ENCODE measurements around the gene EEF1AKMT2.

Gene EEF1AKMT2

DNA sequence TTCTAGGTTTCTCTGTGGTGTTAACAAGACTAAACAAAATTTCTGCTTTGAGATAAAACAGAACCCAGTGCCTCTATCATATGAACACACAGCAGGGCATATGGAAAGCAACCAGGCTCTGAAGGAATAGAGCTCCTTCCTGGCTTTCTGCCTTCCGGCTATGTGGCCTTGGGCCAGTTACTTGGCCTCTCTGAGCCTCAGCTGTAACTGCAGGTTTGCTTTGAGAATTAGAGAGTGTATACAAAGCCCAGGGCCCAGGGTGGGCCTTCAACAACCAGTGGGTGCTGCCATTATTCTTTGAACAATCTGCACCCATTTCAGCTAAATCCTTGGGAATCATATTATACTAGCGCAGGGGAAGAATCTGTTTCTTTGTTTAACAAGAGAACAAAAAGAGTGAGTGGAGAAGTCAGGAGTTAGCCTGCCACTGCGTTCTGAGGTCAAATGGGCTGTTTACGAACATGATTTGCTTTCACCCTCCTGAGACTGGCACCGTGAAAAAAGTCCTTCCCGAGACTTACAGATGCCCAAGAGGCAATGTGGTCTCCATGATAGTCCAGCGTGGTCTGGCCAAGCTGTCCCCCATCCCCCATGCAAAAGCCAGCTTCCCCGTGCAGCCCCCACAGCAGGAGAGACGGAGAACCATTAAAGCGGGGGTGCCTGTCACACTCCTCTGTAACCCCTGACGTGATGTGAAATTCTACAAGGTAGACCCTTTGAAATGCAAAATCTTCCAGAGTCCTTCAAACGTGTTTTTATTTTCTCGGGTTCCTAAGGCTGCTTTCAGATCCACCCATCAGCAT, 52.4 kb downstream of the EEF1AKMT2 start:
- H3K27me3 ChIP-seq (ENCODE audit: low read depth) = no peaks in the 10 kb centered on the region
- no peak overlapping the region for H3K4me3 ChIP-seq
- no peaks in the 10 kb centered on the region for H3K36me3 ChIP-seq (replicated peaks)
- in situ Hi-C loops (cut with MboI; ENCODE audit: low sequenced_read_pairs) = no loop called here
- peaks cover 28% of the 10 kb centered on the region for H3K4me1 ChIP-seq
- DNase-seq (ENCODE audit: low spot score in 2 of 2) = peak; percentile 73 to 75
- H3K9me3 ChIP-seq = no peaks in the 10 kb centered on the region

DNA sequence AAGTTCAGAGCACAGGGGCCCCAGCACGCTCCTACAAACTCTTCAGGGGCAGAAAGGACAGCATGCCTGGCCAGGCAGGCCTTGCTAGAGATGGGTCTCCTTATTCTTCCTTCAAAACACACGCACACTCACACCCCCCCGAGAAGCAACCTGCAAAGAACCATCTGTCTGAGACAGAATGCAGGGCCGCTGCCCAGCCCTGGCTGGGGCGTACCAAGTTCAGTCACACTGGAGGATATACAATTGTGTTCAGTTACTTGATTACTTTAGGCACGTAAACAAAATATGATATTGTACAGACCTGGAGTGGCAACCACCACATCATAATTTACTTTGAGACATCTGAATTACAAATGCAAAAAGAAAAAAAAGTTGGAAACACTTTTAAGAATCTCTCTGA, 53.2 kb downstream of the EEF1AKMT2 start:
- Histone ChIP-seq H3K36me3 (replicated peaks) (peaks cover 6% of the 10 kb centered on the region; the same call in 1 of the 2 replicates), H3K4me3 (no peak overlapping the region), H3K27me3 (ENCODE audit: low read depth) (no peaks in the 10 kb centered on the region), H3K9me3 (no peaks in the 10 kb centered on the region), H3K4me1 (peaks cover 28% of the 10 kb centered on the region)
- DNase-seq (ENCODE audit: low spot score in 2 of 2) = no peak
- in situ Hi-C loops (cut with MboI; ENCODE audit: low sequenced_read_pairs) = no loop called here

DNA sequence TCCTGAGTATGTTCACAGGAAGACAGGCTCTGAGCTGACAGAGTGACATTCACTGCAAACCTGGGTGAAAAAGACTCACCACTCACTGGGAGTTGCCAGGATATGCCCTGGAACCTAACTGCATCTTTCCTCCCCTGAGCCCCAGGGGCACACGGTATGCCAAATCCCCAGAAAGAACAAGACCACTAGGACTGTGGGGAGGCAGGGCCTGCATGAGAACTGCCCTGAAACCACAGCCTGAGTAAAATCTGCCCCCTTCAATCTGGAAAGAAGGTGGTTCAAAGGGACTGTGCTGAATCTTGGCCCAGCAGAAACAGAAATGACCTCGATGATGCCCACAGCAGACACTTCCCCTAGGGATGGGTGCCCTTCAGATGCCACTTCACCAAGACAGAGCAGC, 54.0 kb downstream of the EEF1AKMT2 start:
- Histone ChIP-seq H3K27me3 (ENCODE audit: low read depth) (no peaks in the 10 kb centered on the region), H3K4me3 (no peak overlapping the region), H3K4me1 (peaks cover 28% of the 10 kb centered on the region), H3K36me3 (replicated peaks) (peaks cover 6% of the 10 kb centered on the region; the same call in 1 of the 2 replicates), H3K9me3 (no peaks in the 10 kb centered on the region)
- no peak for DNase-seq (ENCODE audit: low spot score in 2 of 2)
- in situ Hi-C loops (cut with MboI; ENCODE audit: low sequenced_read_pairs) = no loop called here

DNA sequence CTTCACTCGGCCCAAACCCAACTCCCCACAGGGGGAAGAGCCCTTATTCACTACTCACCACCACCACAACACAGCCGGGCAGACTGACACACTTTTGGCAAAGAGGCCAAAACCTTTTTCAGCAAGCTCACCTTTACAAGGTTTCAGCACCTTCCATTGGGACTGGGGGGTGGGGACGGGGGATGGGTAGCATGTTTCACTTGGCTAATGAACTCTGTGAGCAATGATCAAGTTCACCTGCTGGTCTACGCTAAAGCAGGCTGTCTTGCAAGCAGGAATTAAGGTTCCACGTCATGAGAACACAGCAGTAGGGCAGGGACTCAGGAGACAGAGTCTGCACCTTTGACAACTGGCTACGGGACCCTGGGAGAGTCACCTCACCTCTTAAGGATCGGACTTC, 54.5 kb downstream of the EEF1AKMT2 start:
- Histone ChIP-seq H3K27me3 (ENCODE audit: low read depth) (no peaks in the 10 kb centered on the region), H3K4me1 (peaks cover 27% of the 10 kb centered on the region), H3K36me3 (replicated peaks) (peaks cover 6% of the 10 kb centered on the region; the same call in 1 of the 2 replicates), H3K9me3 (no peaks in the 10 kb centered on the region), H3K4me3 (no peak overlapping the region)
- in situ Hi-C loops (cut with MboI; ENCODE audit: low sequenced_read_pairs) = no loop called here
- no peak for DNase-seq (ENCODE audit: low spot score in 2 of 2)

DNA sequence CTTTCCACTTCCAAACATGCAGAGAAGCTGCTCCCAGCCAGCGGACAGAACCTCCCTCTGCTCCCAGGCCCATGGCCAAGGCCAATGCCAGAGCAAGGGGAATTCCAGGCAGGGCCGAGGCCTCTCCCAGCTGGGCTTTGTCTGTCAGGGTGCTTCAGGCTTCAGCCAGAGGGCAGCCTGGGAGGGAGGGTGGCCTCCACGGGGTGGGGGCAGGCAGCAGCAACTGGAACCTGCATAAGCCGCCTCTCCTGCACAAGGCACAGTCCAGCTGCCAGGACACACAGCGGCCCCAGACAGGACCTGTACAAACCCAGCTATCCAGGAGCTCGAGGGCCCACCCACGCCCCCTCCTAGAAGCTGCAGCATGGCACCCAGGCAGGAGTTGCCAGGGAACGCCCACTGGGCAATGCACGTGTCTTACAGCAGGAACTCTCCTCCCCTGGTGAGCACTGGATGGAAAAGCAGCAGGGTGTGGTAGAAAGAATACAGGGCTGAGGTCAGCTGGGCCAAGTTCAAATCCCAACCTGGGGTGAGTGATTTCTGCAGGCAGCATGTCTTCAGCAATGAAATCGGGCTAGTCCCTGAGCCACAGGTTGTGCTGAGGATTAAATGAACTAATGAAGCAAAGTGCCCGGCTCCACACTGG, 55.1 kb downstream of the EEF1AKMT2 start:
- Histone ChIP-seq H3K4me1 (peaks cover 21% of the 10 kb centered on the region), H3K4me3 (no peak overlapping the region), H3K27me3 (ENCODE audit: low read depth) (no peaks in the 10 kb centered on the region), H3K9me3 (no peaks in the 10 kb centered on the region), H3K36me3 (replicated peaks) (peaks cover 6% of the 10 kb centered on the region; the same call in 1 of the 2 replicates)
- in situ Hi-C loops (cut with MboI; ENCODE audit: low sequenced_read_pairs) = no loop called here
- no peak for DNase-seq (ENCODE audit: low spot score in 2 of 2)

DNA sequence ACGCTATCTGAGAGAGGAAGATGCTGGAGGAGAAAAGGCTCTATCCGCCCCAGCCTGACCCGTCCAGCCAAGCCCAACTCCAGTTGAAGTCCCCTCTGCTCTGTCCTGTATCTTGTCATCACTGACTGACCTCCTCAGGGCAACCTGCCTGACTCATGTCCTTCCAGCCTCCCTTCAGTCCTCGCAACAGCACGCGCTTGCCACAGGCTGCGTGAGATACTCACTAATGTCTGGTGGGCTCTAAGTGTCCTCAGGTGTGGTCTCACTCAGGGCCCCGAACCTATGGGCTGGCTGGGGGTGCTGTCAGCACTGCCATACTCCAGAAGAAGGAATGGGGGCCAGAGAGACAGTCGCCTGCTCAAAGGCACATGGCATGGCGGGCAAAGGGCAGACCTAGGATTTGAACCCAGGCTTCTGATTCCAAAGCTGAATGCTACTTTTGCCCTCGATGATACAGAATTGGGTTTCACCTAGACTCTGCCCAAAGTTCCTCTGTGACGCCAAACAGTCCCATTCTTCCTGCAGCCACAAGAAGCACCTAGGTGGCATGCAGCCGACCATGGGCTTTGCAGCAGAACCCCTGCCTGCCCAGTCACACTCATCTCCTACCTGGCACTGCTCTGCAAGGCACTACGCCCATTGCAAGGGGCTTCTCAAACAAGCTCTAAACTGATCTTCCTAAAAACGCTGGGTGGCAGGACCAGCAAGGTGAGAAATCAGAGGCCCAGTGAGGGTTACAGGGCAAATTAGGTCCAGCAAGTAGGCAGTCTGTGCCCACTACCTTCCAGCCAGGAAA, 56.0 kb downstream of the EEF1AKMT2 start:
- Histone ChIP-seq H3K4me1 (peaks cover 13% of the 10 kb centered on the region), H3K9me3 (no peaks in the 10 kb centered on the region), H3K36me3 (replicated peaks) (peaks cover 6% of the 10 kb centered on the region; the same call in 1 of the 2 replicates), H3K4me3 (no peak overlapping the region), H3K27me3 (ENCODE audit: low read depth) (no peaks in the 10 kb centered on the region)
- in situ Hi-C loops (cut with MboI; ENCODE audit: low sequenced_read_pairs) = no loop called here
- DNase-seq (ENCODE audit: low spot score in 2 of 2) = no peak

DNA sequence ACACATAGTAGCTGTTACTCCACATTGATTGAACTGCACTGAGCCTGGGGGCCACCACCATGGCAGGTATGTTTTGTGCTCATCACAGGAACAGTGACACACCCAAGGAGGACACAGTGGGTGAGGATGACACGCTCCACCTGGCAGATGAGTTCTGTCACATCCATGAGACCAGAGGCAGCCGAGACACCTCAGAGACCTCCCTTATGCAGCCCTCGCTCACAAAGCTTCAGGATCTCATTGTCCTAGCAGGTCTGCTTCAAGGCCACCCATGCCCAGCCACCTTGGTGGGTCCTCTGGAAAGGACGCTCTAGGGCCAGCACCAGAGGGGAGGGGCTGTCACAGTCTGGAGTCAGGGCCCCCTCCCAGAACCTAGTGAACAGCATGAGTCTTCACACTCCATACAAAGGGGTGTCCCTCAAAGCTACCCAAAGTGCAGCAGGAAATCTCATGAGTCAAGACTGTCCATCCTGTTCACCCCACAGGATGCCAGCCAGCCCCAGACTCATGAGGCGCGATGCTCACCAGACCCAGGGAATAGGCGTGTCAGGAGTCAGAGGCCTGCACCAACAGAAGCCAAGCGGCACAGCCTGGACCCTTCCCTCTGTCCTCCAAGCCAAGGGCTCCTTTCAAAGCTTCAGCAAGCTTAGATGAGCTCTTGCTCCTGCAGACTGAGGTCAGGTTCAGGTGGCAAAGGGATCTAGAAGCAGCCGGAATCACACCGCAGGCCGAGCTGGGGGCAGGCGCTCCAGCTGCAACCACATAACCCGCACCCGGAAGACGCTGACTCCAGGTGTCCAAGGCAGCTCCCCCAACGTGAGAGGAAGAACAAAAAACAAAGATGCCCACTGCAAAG, 57.1 kb downstream of the EEF1AKMT2 start:
- Histone ChIP-seq H3K9me3 (no peaks in the 10 kb centered on the region), H3K27me3 (ENCODE audit: low read depth) (no peaks in the 10 kb centered on the region), H3K4me1 (peaks cover 4% of the 10 kb centered on the region), H3K36me3 (replicated peaks) (peaks cover 6% of the 10 kb centered on the region; the same call in 1 of the 2 replicates), H3K4me3 (no peak overlapping the region)
- in situ Hi-C loops (cut with MboI; ENCODE audit: low sequenced_read_pairs) = no loop called here
- DNase-seq (ENCODE audit: low spot score in 2 of 2) = no peak

DNA sequence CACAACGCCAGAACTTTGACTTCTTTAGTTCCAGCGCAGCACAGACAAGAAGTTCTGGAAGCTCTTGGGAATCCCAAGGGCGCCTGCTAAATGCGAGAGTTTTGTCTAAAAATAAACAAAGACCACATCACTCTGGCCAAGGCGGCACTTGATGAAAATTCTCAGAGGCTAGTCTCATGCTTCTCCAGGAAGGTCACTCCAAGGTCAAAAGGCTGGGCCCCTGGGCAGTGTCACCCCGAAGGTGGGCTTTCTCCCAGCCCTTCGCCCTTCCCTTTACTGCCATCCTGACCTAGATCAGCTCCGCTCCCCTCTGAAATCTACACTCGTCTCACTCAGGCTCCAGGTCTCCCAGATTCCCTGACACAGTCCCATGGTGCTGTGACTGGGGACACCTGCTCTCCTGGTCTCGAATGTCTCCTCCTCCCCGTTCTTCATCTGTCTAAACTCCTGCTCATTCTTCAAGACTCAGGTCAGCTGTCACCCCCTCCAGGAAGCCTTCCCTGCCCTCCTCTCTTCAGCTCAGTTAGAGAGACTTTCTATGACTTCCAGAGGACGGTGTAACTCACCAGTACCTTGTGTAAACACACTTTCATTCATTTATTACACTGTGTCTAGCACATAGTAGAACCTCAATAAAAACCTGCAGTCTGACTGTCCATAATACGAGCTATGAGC, 58.0 kb downstream of the EEF1AKMT2 start:
- peaks cover 6% of the 10 kb centered on the region; the same call in 1 of the 2 replicates for H3K36me3 ChIP-seq (replicated peaks)
- DNase-seq (ENCODE audit: low spot score in 2 of 2) = no peak
- no peak overlapping the region for H3K4me3 ChIP-seq
- no peaks in the 10 kb centered on the region for H3K9me3 ChIP-seq
- in situ Hi-C loops (cut with MboI; ENCODE audit: low sequenced_read_pairs) = no loop called here
- peaks cover 2% of the 10 kb centered on the region; the same call in 1 of the 2 replicates for H3K4me1 ChIP-seq
- H3K27me3 ChIP-seq (ENCODE audit: low read depth) = no peaks in the 10 kb centered on the region

DNA sequence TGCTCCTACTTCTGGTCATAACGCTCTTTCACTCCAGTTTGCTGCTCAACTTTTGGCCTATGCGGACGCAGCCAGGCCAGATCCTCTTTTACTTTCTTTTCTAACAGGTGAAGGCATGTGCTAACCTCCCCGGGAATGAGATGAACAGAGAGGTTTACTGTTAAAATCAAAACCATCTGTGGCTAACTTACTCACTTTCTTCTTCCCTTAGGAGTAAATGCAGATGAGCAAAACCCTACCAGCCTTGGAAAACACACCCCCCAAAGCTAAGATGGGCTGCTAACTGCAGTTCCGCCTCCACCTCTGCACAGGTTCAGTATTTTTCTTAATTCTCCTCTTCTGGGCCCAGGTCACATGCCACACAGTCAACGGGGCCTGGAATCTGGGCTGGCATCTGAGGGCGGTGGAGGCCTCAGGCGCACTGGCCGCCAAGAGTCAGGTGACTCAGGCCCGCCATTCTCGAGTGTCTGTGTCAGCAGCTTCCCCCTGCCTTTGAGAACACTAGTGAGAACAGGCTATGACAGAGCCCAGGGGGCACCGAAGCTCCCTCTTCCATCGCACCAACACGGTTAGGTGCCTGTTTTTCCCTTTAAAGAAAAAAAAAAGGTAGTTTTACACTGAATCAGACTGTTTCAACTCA, 58.6 kb downstream of the EEF1AKMT2 start:
- H3K4me3 ChIP-seq = no peak overlapping the region
- H3K27me3 ChIP-seq (ENCODE audit: low read depth) = no peaks in the 10 kb centered on the region
- H3K4me1 ChIP-seq = no peaks in the 10 kb centered on the region
- DNase-seq (ENCODE audit: low spot score in 2 of 2) = no peak
- no peaks in the 10 kb centered on the region for H3K9me3 ChIP-seq
- H3K36me3 ChIP-seq (replicated peaks) = peaks cover 6% of the 10 kb centered on the region; the same call in 1 of the 2 replicates
- in situ Hi-C loops (cut with MboI; ENCODE audit: low sequenced_read_pairs) = no loop called here

DNA sequence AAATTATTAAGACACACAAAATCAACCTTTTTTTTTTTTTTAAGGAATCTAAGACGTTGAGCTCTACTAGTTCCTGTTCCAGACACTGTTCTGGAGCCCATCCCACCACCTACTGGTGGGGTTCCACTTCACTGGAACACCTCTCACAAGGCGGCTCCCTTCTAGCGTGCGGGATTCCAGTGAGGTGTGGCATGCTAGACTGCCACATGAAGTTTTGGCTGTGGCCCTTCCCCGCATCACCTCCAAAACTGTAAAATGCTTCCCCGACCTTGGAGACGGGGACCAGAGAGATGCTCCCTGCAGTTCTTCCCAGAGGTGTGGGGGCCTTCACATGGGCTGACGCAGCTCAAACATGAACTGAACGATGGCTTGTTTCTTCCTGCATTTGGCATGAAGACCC, 60.1 kb downstream of the EEF1AKMT2 start:
- no peaks in the 10 kb centered on the region for H3K9me3 ChIP-seq
- H3K4me3 ChIP-seq = no peak overlapping the region
- in situ Hi-C loops (cut with MboI; ENCODE audit: low sequenced_read_pairs) = no loop called here
- H3K27me3 ChIP-seq (ENCODE audit: low read depth) = no peaks in the 10 kb centered on the region
- H3K4me1 ChIP-seq = no peaks in the 10 kb centered on the region
- no peak for DNase-seq (ENCODE audit: low spot score in 2 of 2)
- peaks cover 6% of the 10 kb centered on the region; the same call in 1 of the 2 replicates for H3K36me3 ChIP-seq (replicated peaks)

DNA sequence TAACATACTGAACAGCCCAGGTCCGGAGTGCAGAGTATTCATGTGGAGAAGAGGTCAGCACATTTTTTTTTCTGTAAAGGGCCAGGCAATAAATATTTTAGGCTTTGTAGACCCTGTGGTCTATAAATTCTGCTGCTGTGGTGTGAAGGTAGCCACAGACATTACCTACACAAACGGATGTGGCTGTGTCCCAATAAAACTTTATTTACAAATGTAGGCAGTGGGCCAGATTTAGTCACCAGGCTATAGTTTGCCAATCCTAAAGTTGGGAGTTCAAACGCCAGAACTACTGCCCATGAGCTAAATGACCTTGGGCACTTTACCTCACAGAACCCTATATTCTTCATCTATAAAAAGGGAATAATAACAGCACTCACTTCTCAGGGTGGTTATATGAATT, 60.9 kb downstream of the EEF1AKMT2 start:
- Histone ChIP-seq H3K9me3 (no peaks in the 10 kb centered on the region), H3K36me3 (replicated peaks) (peaks cover 6% of the 10 kb centered on the region; the same call in 1 of the 2 replicates), H3K4me1 (no peaks in the 10 kb centered on the region), H3K4me3 (no peak overlapping the region), H3K27me3 (ENCODE audit: low read depth) (no peaks in the 10 kb centered on the region)
- in situ Hi-C loops (cut with MboI; ENCODE audit: low sequenced_read_pairs) = no loop called here
- DNase-seq (ENCODE audit: low spot score in 2 of 2) = no peak
